CD4-positive, alpha-beta memory T cell (primary cell): ENCODE measurements around the gene ASIC2. TPM values are rescaled to one million over a fixed set of nuclear protein-coding genes. Genes with fewer than 3 reads are reported as not detected.
A peak's percentile ranks its signal among the peaks of the same experiment; 100 is the strongest.

Experiments
- CTCF ChIA-PET: fragments of 350-600 bp; sonication (Branson Sonifier 250); formaldehyde crosslinking; loops from one replicate; lab custom pipeline; 2021; ENCODE audit warnings: inconsistent platforms; ENCODE audit not compliant: partially characterized antibody; lab: Charles Lee
- POLR2A ChIA-PET: fragments of 350-600 bp; sonication (Branson Sonifier 250); formaldehyde crosslinking; loops from one replicate; lab custom pipeline; 2021; ENCODE audit not compliant: partially characterized antibody; lab: Charles Lee
- DNase-seq, 5 donors: peaks; one replicate each; pipeline versions ENCODE4 v3.0.0 to v3.0.0-alpha.2; 2020 to 2022; ENCODE audit warnings: mixed read lengths in 1 of 5
- H3K27ac ChIP-seq: one replicate; pipeline ENCODE4 v1.7.0; 2013; ENCODE audit warnings: low read depth, low read length
- H3K27me3 ChIP-seq: 2 replicates; pipeline ENCODE4 v1.7.0; 2013; ENCODE audit warnings: mild to moderate bottlenecking, low read length, moderate library complexity; ENCODE audit not compliant: insufficient read depth
- H3K36me3 ChIP-seq: 2 replicates; pipeline ENCODE4 v1.7.0; 2013; ENCODE audit warnings: mild to moderate bottlenecking, low read length, moderate library complexity; ENCODE audit not compliant: insufficient read depth
- H3K4me1 ChIP-seq: 2 replicates; pipeline ENCODE4 v1.7.0; 2013; ENCODE audit warnings: mild to moderate bottlenecking, low read length, moderate library complexity; ENCODE audit not compliant: insufficient read depth
- H3K4me3 ChIP-seq, 2 donors: one replicate each; pipeline ENCODE4 v1.7.0; 2013; ENCODE audit warnings: low read length in 2 of 2, mild to moderate bottlenecking in 1 of 2
- H3K9me3 ChIP-seq, 2 donors: one replicate each; pipeline ENCODE4 v1.7.0; 2013; ENCODE audit warnings: low read length in 2 of 2, control low read depth in 1 of 2; ENCODE audit not compliant: control insufficient read depth in 1 of 2
- H3K27ac Mint-ChIP-seq, 7 donors: one replicate each; pipeline ENCODE4 v1.8.0; 2020 to 2021; ENCODE audit warnings: mixed read lengths in 7 of 7, mild to moderate bottlenecking in 6 of 7, inconsistent platforms in 3 of 7, moderate library complexity in 3 of 7
- H3K27me3 Mint-ChIP-seq, 2 donors: one replicate each; pipeline ENCODE4 v1.8.0; 2020 to 2021; ENCODE audit warnings: mixed read lengths in 2 of 2
- H3K36me3 Mint-ChIP-seq, 2 donors: one replicate each; pipeline ENCODE4 v1.8.0; 2020 to 2021; ENCODE audit warnings: mixed read lengths in 2 of 2, inconsistent platforms in 1 of 2, mild to moderate bottlenecking in 1 of 2
- H3K4me1 Mint-ChIP-seq, 4 donors: one replicate each; pipeline ENCODE4 v1.8.0; 2020 to 2021; ENCODE audit warnings: mixed read lengths in 4 of 4, mild to moderate bottlenecking in 1 of 4
- H3K4me3 Mint-ChIP-seq, 8 donors: one replicate each; pipeline ENCODE4 v1.8.0; 2020 to 2021; ENCODE audit warnings: mixed read lengths in 8 of 8, mild to moderate bottlenecking in 7 of 8, moderate library complexity in 6 of 8, inconsistent platforms in 3 of 8
- H3K9me3 Mint-ChIP-seq, 8 donors: one replicate each; pipeline ENCODE4 v1.8.0; 2020 to 2021; ENCODE audit warnings: mixed read lengths in 8 of 8, mild to moderate bottlenecking in 5 of 8, inconsistent platforms in 3 of 8, moderate library complexity in 1 of 8
- intact Hi-C: fragments of 100-400 bp; cut with micrococcal nuclease; formaldehyde crosslinking; loops from one replicate; pipeline ENCODE4 v1.15.1; 2023
- polyA plus RNA-seq, 2 donors: library from polyadenylated mRNA; unstranded; fragments of 300-500 nt; fragmentation: Illumina TruSeq; gene quantifications; one replicate each; pipeline ENCODE4 v1.2.3, GENCODE V29; 2021
- total RNA-seq, 2 experiments: library from RNA; stranded (reverse); gene quantifications; one replicate each; pipeline ENCODE4 v1.2.3, GENCODE V29; 2021

ASIC2 gene
- total and polyA plus RNA-seq, 4 experiments from 2014 or later = not detected

DNA sequence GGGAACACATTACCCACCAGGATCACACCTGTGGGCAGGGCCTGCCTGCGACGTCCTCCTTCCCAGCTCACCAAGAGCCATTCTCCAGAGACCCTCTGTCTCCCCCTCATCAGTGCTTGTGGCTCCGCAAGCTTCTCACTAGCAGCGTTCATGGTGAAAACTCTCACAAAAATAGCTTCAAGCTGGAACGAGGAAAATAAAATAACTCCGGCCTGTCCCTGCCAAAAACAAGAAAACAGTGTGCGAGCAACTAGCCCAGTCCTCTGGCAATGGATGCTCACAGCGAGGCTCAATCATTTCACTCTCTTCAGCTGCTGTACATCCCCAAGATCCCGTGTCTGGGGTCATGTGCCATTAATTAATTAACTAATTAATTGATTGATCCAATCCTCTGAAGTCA lies 283.5 kb downstream of the ASIC2 start:
- H3K4me1 Mint-ChIP-seq = no peaks in the 10 kb centered on the region
- CTCF ChIA-PET = interaction anchor here (1.0 to 3.7 kb wide), 3 partner anchors 11 to 20 kb away, joined by 3 to 20 read pairs (median 3); no protein-coding TSS in a partner anchor
- Histone ChIP-seq H3K27me3 (peaks cover 4% of the 10 kb centered on the region), H3K9me3 (no peaks in the 10 kb centered on the region), H3K4me1 (no peaks in the 10 kb centered on the region), H3K27ac (no peak overlapping the region), H3K4me3 (no peak overlapping the region), H3K36me3 (no peaks in the 10 kb centered on the region)
- intact Hi-C loops = no loop called here
- no peak for DNase-seq
- H3K27ac Mint-ChIP-seq = no peak overlapping the region
- no peak overlapping the region for H3K4me3 Mint-ChIP-seq
- POLR2A ChIA-PET = no interaction called here
- no peaks in the 10 kb centered on the region for H3K9me3 Mint-ChIP-seq
- no peaks in the 10 kb centered on the region for H3K36me3 Mint-ChIP-seq
- peaks cover 4 to 18% of the 10 kb centered on the region in 2 donors for H3K27me3 Mint-ChIP-seq

DNA sequence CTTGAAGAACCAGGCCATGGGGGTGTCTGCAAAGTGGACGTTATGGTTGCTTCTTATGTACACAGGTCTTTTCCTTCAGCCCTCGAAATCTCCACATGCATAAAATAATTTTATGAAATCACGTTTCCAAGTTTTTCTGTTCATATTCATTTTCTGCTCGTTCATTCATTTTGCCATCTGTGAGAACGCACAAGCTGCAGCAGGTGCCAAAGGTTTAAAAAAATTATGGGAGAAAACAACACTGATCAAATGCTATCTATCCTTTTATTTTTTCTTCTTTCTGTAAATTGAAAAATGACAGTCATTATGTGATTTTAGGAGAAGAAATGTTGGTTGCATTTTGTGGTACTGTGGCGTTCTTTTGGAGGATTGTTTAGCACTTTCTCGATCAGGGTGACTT lies 285.9 kb downstream of the ASIC2 start:
- H3K36me3 Mint-ChIP-seq = no peaks in the 10 kb centered on the region
- H3K27ac Mint-ChIP-seq = no peak overlapping the region
- intact Hi-C loops = no loop called here
- H3K9me3 ChIP-seq = no peaks in the 10 kb centered on the region
- POLR2A ChIA-PET = no interaction called here
- no peaks in the 10 kb centered on the region for H3K36me3 ChIP-seq
- CTCF ChIA-PET = interaction anchor here (0.7 kb wide), 1 partner anchor 11 kb away, joined by 3 read pairs; no protein-coding TSS in a partner anchor
- H3K27me3 Mint-ChIP-seq = peaks cover 4 to 16% of the 10 kb centered on the region in 2 donors
- H3K4me1 Mint-ChIP-seq = no peaks in the 10 kb centered on the region
- no peak for DNase-seq
- H3K9me3 Mint-ChIP-seq = peaks cover 0 to 2% (median 0%) of the 10 kb centered on the region in 8 donors
- no peak overlapping the region for H3K4me3 Mint-ChIP-seq
- no peaks in the 10 kb centered on the region for H3K4me1 ChIP-seq
- H3K27me3 ChIP-seq = peaks cover 4% of the 10 kb centered on the region
- H3K4me3 ChIP-seq = no peak overlapping the region
- H3K27ac ChIP-seq = no peak overlapping the region

DNA sequence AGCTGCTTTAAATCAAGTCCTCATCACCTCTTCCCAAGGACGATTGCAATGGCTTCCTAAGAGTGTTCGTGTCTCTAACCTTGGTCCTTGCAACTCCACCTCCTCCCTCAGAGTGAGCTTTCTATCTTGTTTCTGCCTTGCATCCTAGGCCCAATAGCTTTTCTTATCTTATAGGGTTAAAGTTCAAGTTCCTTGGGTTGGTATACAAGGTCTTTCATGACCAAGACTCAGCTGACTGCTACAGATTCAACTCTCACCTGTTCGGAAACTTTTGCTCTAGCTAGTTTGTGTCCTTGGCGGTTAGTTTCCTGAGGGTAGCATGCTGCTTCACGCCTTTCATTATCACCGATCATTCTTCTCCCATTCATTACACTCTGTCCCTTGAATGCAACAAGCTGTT lies 290.8 kb downstream of the ASIC2 start:
- no peaks in the 10 kb centered on the region for H3K36me3 ChIP-seq
- Mint-ChIP-seq H3K36me3 (no peaks in the 10 kb centered on the region), H3K27ac (no peak overlapping the region), H3K27me3 (peaks cover 11 to 12% of the 10 kb centered on the region in 2 donors), H3K4me3 (no peak overlapping the region), H3K9me3 (peaks cover 0 to 2% (median 0%) of the 10 kb centered on the region in 8 donors), H3K4me1 (peaks cover 4 to 6% (median 5%) of the 10 kb centered on the region in 4 donors)
- CTCF ChIA-PET = interaction anchor here (0.7 to 1.8 kb wide), 2 partner anchors 16 to 47 kb away, joined by 3 to 4 read pairs; no protein-coding TSS in a partner anchor
- intact Hi-C loops = no loop called here
- no peak overlapping the region for H3K27ac ChIP-seq
- H3K4me1 ChIP-seq = peaks cover 7% of the 10 kb centered on the region
- no peak for DNase-seq
- H3K27me3 ChIP-seq = peaks cover 4% of the 10 kb centered on the region
- no peak overlapping the region for H3K4me3 ChIP-seq
- no peaks in the 10 kb centered on the region for H3K9me3 ChIP-seq
- POLR2A ChIA-PET = no interaction called here

DNA sequence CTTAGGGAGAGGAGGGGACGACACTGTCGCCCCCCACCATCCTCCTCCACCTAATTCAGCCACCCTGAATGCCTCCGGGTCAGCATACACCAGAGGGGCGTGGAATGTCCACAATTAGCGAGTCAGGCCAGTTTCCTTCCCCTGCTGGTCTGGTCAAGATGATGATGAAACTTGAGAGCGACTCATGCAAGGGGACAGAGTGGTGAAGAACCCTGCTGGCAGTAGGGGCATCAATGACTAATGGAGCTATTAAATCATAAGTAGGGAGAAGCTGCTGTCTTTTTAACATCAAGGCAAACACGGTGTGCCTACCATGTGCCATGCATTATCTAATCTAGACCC lies 294.2 kb downstream of the ASIC2 start:
- Histone ChIP-seq H3K36me3 (no peaks in the 10 kb centered on the region), H3K27me3 (no peaks in the 10 kb centered on the region), H3K4me1 (peaks cover 7% of the 10 kb centered on the region), H3K27ac (no peak overlapping the region), H3K9me3 (no peaks in the 10 kb centered on the region), H3K4me3 (no peak overlapping the region)
- Mint-ChIP-seq H3K9me3 (peaks cover 0 to 2% (median 0%) of the 10 kb centered on the region in 8 donors), H3K27ac (no peak overlapping the region), H3K4me3 (no peak overlapping the region), H3K27me3 (peaks cover 6 to 11% of the 10 kb centered on the region in 2 donors), H3K36me3 (no peaks in the 10 kb centered on the region), H3K4me1 (peaks cover 4 to 6% (median 5%) of the 10 kb centered on the region in 4 donors)
- POLR2A ChIA-PET = no interaction called here
- intact Hi-C loops = loop anchor here (1.0 kb wide), 1 partner anchor 216 kb away; no protein-coding TSS in a partner anchor
- DNase-seq = no peak
- CTCF ChIA-PET = interaction anchor here (0.8 to 2.1 kb wide), 9 partner anchors 12 to 217 kb away, joined by 3 to 20 read pairs (median 5); no protein-coding TSS in a partner anchor

DNA sequence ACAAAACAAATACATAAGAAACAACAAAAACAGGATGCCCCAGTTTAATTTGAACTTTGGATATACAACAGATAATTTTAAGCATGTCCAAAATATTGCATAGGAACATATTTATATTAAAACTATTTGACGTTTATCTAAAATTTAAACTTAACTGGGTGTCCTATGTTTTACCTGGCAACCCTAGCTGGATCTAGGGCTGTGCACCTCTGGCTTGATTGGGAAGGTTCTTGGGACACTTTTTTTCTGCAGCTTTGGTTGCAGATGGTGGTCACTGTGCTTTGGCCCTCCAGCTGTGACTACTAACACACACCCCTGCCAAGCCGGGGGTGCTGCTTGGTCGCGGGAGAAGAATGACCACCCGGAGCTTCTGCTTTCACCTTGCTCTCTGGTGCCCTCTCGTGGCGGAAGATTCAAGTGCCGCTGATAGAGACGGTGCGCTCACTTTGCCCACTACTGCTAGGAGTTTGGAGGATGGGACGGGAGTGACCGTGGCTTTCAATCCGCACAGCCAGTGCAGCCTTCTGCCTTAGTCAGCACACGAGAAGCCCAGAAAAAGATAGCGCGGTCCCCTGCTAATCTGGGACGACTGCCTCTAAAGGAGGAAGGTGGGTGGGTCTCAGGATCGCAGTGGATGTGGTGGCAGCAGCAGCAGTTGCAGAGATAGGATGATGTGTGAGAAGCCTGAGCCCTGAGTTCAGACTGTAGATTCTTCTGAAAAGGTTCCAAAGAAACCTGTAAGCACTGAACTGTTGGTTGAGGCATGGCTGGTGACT lies 294.8 kb downstream of the ASIC2 start:
- no peaks in the 10 kb centered on the region for H3K9me3 ChIP-seq
- intact Hi-C loops = loop anchor here (1.0 kb wide), 1 partner anchor 215 kb away; no protein-coding TSS in a partner anchor
- Mint-ChIP-seq H3K27me3 (peaks cover 6 to 11% of the 10 kb centered on the region in 2 donors), H3K4me3 (peak overlapping the region in 5 of 8 donors; percentile 11 to 42 (median 17)), H3K9me3 (peaks cover 0 to 2% (median 0%) of the 10 kb centered on the region in 8 donors), H3K4me1 (peaks cover 4 to 6% (median 5%) of the 10 kb centered on the region in 4 donors), H3K36me3 (no peaks in the 10 kb centered on the region), H3K27ac (no peak overlapping the region)
- no peaks in the 10 kb centered on the region for H3K27me3 ChIP-seq
- ChIA-PET POLR2A (no interaction called here), CTCF (interaction anchor here (0.6 to 2.1 kb wide), 14 partner anchors 9 to 221 kb away, joined by 3 to 20 read pairs (median 5); no protein-coding TSS in a partner anchor)
- no peak overlapping the region for H3K27ac ChIP-seq
- no peak overlapping the region for H3K4me3 ChIP-seq
- no peaks in the 10 kb centered on the region for H3K36me3 ChIP-seq
- peaks cover 7% of the 10 kb centered on the region for H3K4me1 ChIP-seq
- peak; percentile 34 to 52 (median 50) for DNase-seq

DNA sequence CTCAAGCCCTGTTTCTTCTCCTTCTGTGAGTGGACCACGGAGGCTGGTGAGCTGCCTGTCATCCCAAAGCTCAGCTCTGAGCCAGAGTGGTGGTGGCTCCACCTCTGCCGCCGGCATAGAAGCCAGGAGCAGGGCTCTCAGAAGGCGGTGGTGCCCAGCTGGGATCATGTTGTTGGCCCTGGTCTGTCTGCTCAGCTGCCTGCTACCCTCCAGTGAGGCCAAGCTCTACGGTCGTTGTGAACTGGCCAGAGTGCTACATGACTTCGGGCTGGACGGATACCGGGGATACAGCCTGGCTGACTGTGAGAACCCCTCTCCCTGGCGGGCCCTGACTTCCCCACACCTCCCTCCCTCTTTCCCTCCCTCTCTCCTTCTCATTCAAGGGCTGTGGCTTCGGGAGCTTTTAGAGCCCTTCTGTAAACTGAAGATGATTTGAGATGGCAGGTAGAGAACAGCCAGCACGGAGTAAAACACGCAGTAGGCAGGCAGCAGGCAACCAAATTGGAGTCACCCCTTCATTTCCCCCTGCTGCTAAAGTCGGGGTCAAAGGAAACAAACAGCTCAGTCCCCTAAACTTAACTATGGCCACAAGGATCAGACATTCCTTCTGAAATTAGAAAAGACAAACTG lies 297.6 kb downstream of the ASIC2 start:
- CTCF ChIA-PET = interaction anchor here (1.2 to 1.8 kb wide), 4 partner anchors 10 to 16 kb away, joined by 3 to 5 read pairs (median 4); no protein-coding TSS in a partner anchor
- DNase-seq = no peak
- H3K36me3 Mint-ChIP-seq = no peaks in the 10 kb centered on the region
- POLR2A ChIA-PET = no interaction called here
- H3K9me3 Mint-ChIP-seq = no peaks in the 10 kb centered on the region
- no peak overlapping the region for H3K4me3 ChIP-seq
- no peaks in the 10 kb centered on the region for H3K36me3 ChIP-seq
- H3K4me1 Mint-ChIP-seq = peaks cover 4 to 6% (median 5%) of the 10 kb centered on the region in 4 donors
- H3K27ac Mint-ChIP-seq = no peak overlapping the region
- no peaks in the 10 kb centered on the region for H3K9me3 ChIP-seq
- H3K27me3 Mint-ChIP-seq = peaks cover 11 to 14% of the 10 kb centered on the region in 2 donors
- intact Hi-C loops = no loop called here
- H3K4me3 Mint-ChIP-seq = no peak overlapping the region
- H3K4me1 ChIP-seq = peaks cover 7% of the 10 kb centered on the region
- H3K27me3 ChIP-seq = no peaks in the 10 kb centered on the region
- no peak overlapping the region for H3K27ac ChIP-seq

DNA sequence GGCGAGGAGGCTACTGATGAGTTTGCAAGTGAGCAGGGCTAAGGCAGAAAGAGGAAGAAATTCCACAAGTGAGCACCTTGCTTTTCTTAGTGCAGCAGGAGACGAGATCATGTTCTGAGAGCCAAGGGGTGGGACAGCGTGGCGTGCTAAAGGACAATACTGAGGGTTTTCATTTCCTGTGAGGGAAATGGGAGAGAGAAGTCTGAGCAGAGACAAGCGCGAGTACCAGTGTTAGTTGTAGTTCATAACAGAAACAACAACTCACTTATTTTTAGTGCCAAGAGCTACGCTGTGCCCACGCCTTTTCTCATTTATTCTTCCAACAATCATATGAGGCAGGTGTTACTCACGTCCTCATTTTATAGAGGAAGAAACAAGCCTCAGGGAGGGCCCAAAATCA lies 299.1 kb downstream of the ASIC2 start:
- H3K27me3 ChIP-seq = no peaks in the 10 kb centered on the region
- peaks cover 4 to 6% (median 5%) of the 10 kb centered on the region in 4 donors for H3K4me1 Mint-ChIP-seq
- no peaks in the 10 kb centered on the region for H3K36me3 Mint-ChIP-seq
- no peak overlapping the region for H3K4me3 ChIP-seq
- H3K4me1 ChIP-seq = peaks cover 7% of the 10 kb centered on the region
- no peak overlapping the region for H3K27ac ChIP-seq
- peaks cover 10 to 13% of the 10 kb centered on the region in 2 donors for H3K27me3 Mint-ChIP-seq
- no peak for DNase-seq
- intact Hi-C loops = no loop called here
- H3K36me3 ChIP-seq = no peaks in the 10 kb centered on the region
- ChIA-PET POLR2A (no interaction called here), CTCF (interaction anchor here (1.4 kb wide), 1 partner anchor 211 kb away, joined by 3 read pairs; no protein-coding TSS in a partner anchor)
- H3K9me3 ChIP-seq = no peaks in the 10 kb centered on the region
- no peak overlapping the region for H3K27ac Mint-ChIP-seq
- H3K9me3 Mint-ChIP-seq = peaks cover 0 to 7% (median 3%) of the 10 kb centered on the region in 8 donors
- H3K4me3 Mint-ChIP-seq = no peak overlapping the region
